Left ventricle myocardium inferior (tissue), 1 donor: ENCODE results near the gene TSPO2. TPM values are rescaled to one million over a fixed set of nuclear protein-coding genes. Genes with fewer than 3 reads are reported as not detected.
A peak's percentile ranks its signal among the peaks of the same experiment; 100 is the strongest.

Source experiments
- DNase-seq: peaks from one replicate; pipeline ENCODE4 v3.0.0-alpha.2; 2020
- H3K27ac ChIP-seq: fragments of 200-600 bp; replicated peaks from 2 replicates; pipeline ENCODE4 v1.8.0; 2021
- H3K27me3 ChIP-seq: fragments of 200-600 bp; 2 replicates; pipeline ENCODE4 v1.8.0; 2021; ENCODE audit warnings: low read depth
- H3K36me3 ChIP-seq: fragments of 200-600 bp; 2 replicates; pipeline ENCODE4 v1.8.0; 2021
- H3K4me1 ChIP-seq: fragments of 200-600 bp; 2 replicates; pipeline ENCODE4 v1.8.0; 2021
- H3K4me3 ChIP-seq: fragments of 200-600 bp; 2 replicates; pipeline ENCODE4 v1.8.0; 2021; ENCODE audit warnings: mild to moderate bottlenecking, moderate library complexity
- H3K9me3 ChIP-seq: fragments of 200-600 bp; replicated peaks from 2 replicates; pipeline ENCODE4 v1.8.0; 2021
- CTCF ChIP-seq: fragments of 200-600 bp; IDR thresholded peaks from 2 replicates; pipeline ENCODE4 v1.8.0; 2021; ENCODE audit warnings: antibody characterized with exemption, mild to moderate bottlenecking, borderline replicate concordance
- intact Hi-C: fragments of 100-400 bp; cut with micrococcal nuclease; formaldehyde crosslinking; loops from one replicate; pipeline ENCODE4 v1.11.0; 2022
- total RNA-seq: library from RNA; stranded (reverse); fragmentation: NEBNext Ultra II Directional; extraction: Animal tissue kit (Norgen Biotek cat#: 25700); gene quantifications from one replicate; pipeline ENCODE4 v1.2.1, GENCODE V29; 2021
- donor health status: DM: no; HTN: yes; CAD: no; lungs with severe emphysema.

Gene TSPO2
- total RNA-seq, 1 donor from 2014 or later = not detected

- Histone ChIP-seq H3K4me3 (peak within 1 kb of the TSS; percentile 94), H3K9me3 (no peaks in the 10 kb centered on the region), H3K27ac (peak within 1 kb of the TSS; percentile 99), H3K4me1 (peaks cover 52% of the 10 kb centered on the region), H3K27me3 (no peaks in the 10 kb centered on the region), H3K36me3 (peaks cover 18% of the 10 kb centered on the region)
- intact Hi-C loops = no loop called here
- no peak for DNase-seq
- no peak for TF ChIP-seq CTCF
Observed at GRCh38 chr6:41072836-41073202, 30.6 kb downstream of the TSPO2 start, which contains the start of gene NFYA. TSS of gene NFYA (plus strand) at chr6:41072974. CDS start at chr6:41079090, 6,116 bp downstream.

GRCh38 chr6:41073203-41073967, 31.1 kb downstream of the TSPO2 start:
- TF ChIP-seq CTCF = peak; percentile 53
- H3K27me3 ChIP-seq = no peaks in the 10 kb centered on the region
- H3K9me3 ChIP-seq = no peaks in the 10 kb centered on the region
- DNase-seq = peak; percentile 86
- H3K27ac ChIP-seq = peak overlapping the region; percentile 99
- peaks cover 52% of the 10 kb centered on the region for H3K4me1 ChIP-seq
- peak overlapping the region; percentile 94 for H3K4me3 ChIP-seq
- intact Hi-C loops = no loop called here
- peaks cover 14% of the 10 kb centered on the region for H3K36me3 ChIP-seq

GRCh38 chr6:41073968-41074691, 31.9 kb downstream of the TSPO2 start:
- H3K27ac ChIP-seq = peak overlapping the region; percentile 99
- intact Hi-C loops = no loop called here
- peak overlapping the region; percentile 94 for H3K4me3 ChIP-seq
- H3K27me3 ChIP-seq = no peaks in the 10 kb centered on the region
- no peak for DNase-seq
- peaks cover 11% of the 10 kb centered on the region for H3K36me3 ChIP-seq
- no peaks in the 10 kb centered on the region for H3K9me3 ChIP-seq
- peaks cover 52% of the 10 kb centered on the region for H3K4me1 ChIP-seq
- TF ChIP-seq CTCF = no peak

- Histone ChIP-seq H3K9me3 (no peaks in the 10 kb centered on the region), H3K27me3 (no peaks in the 10 kb centered on the region), H3K4me1 (peaks cover 52% of the 10 kb centered on the region), H3K4me3 (peak overlapping the region; percentile 94), H3K36me3 (peaks cover 12% of the 10 kb centered on the region), H3K27ac (peak overlapping the region; percentile 99)
- intact Hi-C loops = no loop called here
- TF ChIP-seq CTCF = no peak
- no peak for DNase-seq
Observed at GRCh38 chr6:41074692-41075436, 32.6 kb downstream of the TSPO2 start.
